Caco-2 (cell line): ENCODE measurements around the gene PARD3B. TPM values are rescaled to one million over a fixed set of nuclear protein-coding genes. Genes with fewer than 3 reads are reported as not detected.

Experiments
- BruUV-seq: library from RNA; stranded (reverse); fragments of 400-500 nt; replicated peaks from 2 replicates; lab custom pipeline; 2021; lab: Mats Ljungman, UMichigan
- CTCF ChIA-PET: fragments of 300-600 bp; sonication (Branson Sonifier 250); formaldehyde crosslinking; loops from one replicate; lab custom pipeline; 2022; ENCODE audit warnings: antibody characterized with exemption; lab: Charles Lee
- POLR2A ChIA-PET: fragments of 300-600 bp; sonication (Branson Sonifier 250); formaldehyde crosslinking; loops from one replicate; lab custom pipeline; 2022; ENCODE audit warnings: antibody characterized with exemption; lab: Charles Lee
- DNase-seq, 2 experiments: peaks; one replicate each; pipeline versions ENCODE4 v3.0.0 to v3.0.0-alpha.2; 2020 to 2022
- H3K27me3 ChIP-seq: replicated peaks from 2 replicates; pipeline ENCODE4 v1.6.0; 2011; ENCODE audit warnings: low read length; ENCODE audit not compliant: control insufficient read depth, insufficient read depth
- H3K36me3 ChIP-seq: 2 replicates; pipeline ENCODE4 v1.5.1; 2011; ENCODE audit warnings: low read length; ENCODE audit not compliant: control insufficient read depth, insufficient read depth
- H3K4me1 ChIP-seq: fragments of 250-450 bp; sonication (Bioruptor Pico); 2 replicates; pipeline ENCODE4 v1.5.1; 2020; ENCODE audit warnings: mild to moderate bottlenecking
- H3K4me3 ChIP-seq: 2 replicates; pipeline ENCODE4 v1.5.1; 2011; ENCODE audit warnings: low read depth, mild to moderate bottlenecking, control low read depth, low read length
- H3K9me3 ChIP-seq: fragments of 250-450 bp; sonication (Bioruptor Pico); 2 replicates; pipeline ENCODE4 v1.5.1; 2020; ENCODE audit warnings: mild to moderate bottlenecking, moderate library complexity
- H3K27ac Mint-ChIP-seq: one replicate; pipeline ENCODE4 v1.8.0; 2022; ENCODE audit warnings: mixed read lengths; ENCODE audit not compliant: unreplicated experiment
- H3K27me3 Mint-ChIP-seq: one replicate; pipeline ENCODE4 v1.8.0; 2022; ENCODE audit warnings: mixed read lengths; ENCODE audit not compliant: insufficient read depth, unreplicated experiment
- H3K36me3 Mint-ChIP-seq: one replicate; pipeline ENCODE4 v1.8.0; 2022; ENCODE audit warnings: mild to moderate bottlenecking, mixed read lengths; ENCODE audit not compliant: insufficient read depth, unreplicated experiment
- H3K4me1 Mint-ChIP-seq: one replicate; pipeline ENCODE4 v1.8.0; 2022; ENCODE audit warnings: low read depth, mixed read lengths; ENCODE audit not compliant: unreplicated experiment
- H3K4me3 Mint-ChIP-seq: one replicate; pipeline ENCODE4 v1.8.0; 2022; ENCODE audit warnings: mild to moderate bottlenecking, moderate library complexity, mixed read lengths; ENCODE audit not compliant: unreplicated experiment
- H3K9me3 Mint-ChIP-seq: one replicate; pipeline ENCODE4 v1.8.0; 2022; ENCODE audit warnings: mixed read lengths; ENCODE audit not compliant: unreplicated experiment
- intact Hi-C: fragments of 100-400 bp; cut with micrococcal nuclease; formaldehyde crosslinking; loops from one replicate; pipeline ENCODE4 v1.10.0; 2022; ENCODE audit not compliant: unreplicated experiment
- total RNA-seq: library from RNA; stranded (reverse); gene quantifications from 2 replicates; pipeline ENCODE4 v1.2.3, GENCODE V29; 2022
- TF ChIP-seq, protein P1 (sequence below), 2 experiments: fragments of 200-600 bp in 1 of 2; IDR thresholded peaks; 1 replicate in 1 of 2; 2 replicates in 1 of 2; pipeline versions ENCODE4 v1.5.1 to v1.8.0; 2011 to 2022; ENCODE audit warnings: antibody characterized with exemption in 1 of 2, control low read depth in 1 of 2, inconsistent platforms in 1 of 2, low read depth in 1 of 2, low read length in 1 of 2, mild to moderate bottlenecking in 1 of 2, moderate library complexity in 1 of 2; ENCODE audit not compliant: insufficient read depth in 1 of 2, severe bottlenecking in 1 of 2, unreplicated experiment in 1 of 2

Gene PARD3B
- total RNA-seq, 1 experiment from 2014 or later, result 68.9 TPM

DNA sequence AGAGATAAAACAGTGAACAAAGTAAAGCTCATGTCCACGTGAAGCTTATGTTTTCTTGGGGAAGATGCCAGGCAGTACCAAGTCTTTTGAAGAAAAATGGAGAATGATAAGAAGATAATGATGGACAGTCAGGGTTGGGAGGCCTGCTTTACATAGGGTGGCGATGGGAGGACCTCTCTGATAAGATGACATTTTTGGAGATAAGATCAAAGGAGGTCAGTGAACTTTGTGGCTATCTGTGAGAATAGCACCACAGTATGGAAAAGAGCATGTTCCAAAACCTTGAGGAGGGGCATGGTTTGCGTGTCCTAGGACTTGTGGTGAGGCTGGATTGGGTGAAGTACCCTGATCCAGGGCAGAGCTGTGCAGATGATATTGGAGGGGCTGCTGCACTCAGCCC lies 675.3 kb downstream of the PARD3B start:
- peaks cover 47% of the 10 kb centered on the region for H3K4me1 ChIP-seq
- peaks cover 5% of the 10 kb centered on the region for H3K9me3 Mint-ChIP-seq
- H3K4me3 Mint-ChIP-seq, result peak overlapping the region; percentile 0
- peaks cover 16% of the 10 kb centered on the region for H3K36me3 Mint-ChIP-seq
- no peak overlapping the region for H3K4me3 ChIP-seq
- TF ChIP-seq, protein P1, sequence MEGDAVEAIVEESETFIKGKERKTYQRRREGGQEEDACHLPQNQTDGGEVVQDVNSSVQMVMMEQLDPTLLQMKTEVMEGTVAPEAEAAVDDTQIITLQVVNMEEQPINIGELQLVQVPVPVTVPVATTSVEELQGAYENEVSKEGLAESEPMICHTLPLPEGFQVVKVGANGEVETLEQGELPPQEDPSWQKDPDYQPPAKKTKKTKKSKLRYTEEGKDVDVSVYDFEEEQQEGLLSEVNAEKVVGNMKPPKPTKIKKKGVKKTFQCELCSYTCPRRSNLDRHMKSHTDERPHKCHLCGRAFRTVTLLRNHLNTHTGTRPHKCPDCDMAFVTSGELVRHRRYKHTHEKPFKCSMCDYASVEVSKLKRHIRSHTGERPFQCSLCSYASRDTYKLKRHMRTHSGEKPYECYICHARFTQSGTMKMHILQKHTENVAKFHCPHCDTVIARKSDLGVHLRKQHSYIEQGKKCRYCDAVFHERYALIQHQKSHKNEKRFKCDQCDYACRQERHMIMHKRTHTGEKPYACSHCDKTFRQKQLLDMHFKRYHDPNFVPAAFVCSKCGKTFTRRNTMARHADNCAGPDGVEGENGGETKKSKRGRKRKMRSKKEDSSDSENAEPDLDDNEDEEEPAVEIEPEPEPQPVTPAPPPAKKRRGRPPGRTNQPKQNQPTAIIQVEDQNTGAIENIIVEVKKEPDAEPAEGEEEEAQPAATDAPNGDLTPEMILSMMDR (IDR thresholded peaks at IDR 0.05; ENCODE audit: insufficient read depth in 1 of 2, low read depth in 1 of 2, low read length in 1 of 2, severe bottlenecking in 1 of 2, unreplicated experiment in 1 of 2), result no peak
- H3K4me1 Mint-ChIP-seq, result peaks cover 36% of the 10 kb centered on the region
- H3K36me3 ChIP-seq, result no peaks in the 10 kb centered on the region; the same call in 1 of the 2 replicates
- H3K27me3 ChIP-seq, result no peaks in the 10 kb centered on the region
- ChIA-PET POLR2A (no interaction called here), CTCF (interaction anchor here (0.6 kb wide), 1 partner anchor 872 kb away, joined by 3 read pairs; no protein-coding TSS in a partner anchor)
- H3K9me3 ChIP-seq, result no peaks in the 10 kb centered on the region
- BruUV-seq, result no TSS peak
- peak overlapping the region; percentile 4 for H3K27ac Mint-ChIP-seq
- no peaks in the 10 kb centered on the region for H3K27me3 Mint-ChIP-seq
- intact Hi-C loops, result no loop called here
- peak; percentile 52 to 55 for DNase-seq

- no peaks in the 10 kb centered on the region for H3K9me3 Mint-ChIP-seq
- ChIA-PET POLR2A (no interaction called here), CTCF (no interaction called here)
- Histone ChIP-seq H3K4me1 (no peaks in the 10 kb centered on the region; the same call in 1 of the 2 replicates), H3K27me3 (no peaks in the 10 kb centered on the region), H3K36me3 (peaks cover 4% of the 10 kb centered on the region; the same call in 1 of the 2 replicates), H3K4me3 (no peak overlapping the region), H3K9me3 (no peaks in the 10 kb centered on the region)
- no peak for DNase-seq
- H3K27me3 Mint-ChIP-seq, result no peaks in the 10 kb centered on the region
- TF ChIP-seq, protein P1 (IDR thresholded peaks at IDR 0.05; ENCODE audit: insufficient read depth in 1 of 2, low read depth in 1 of 2, low read length in 1 of 2, severe bottlenecking in 1 of 2, unreplicated experiment in 1 of 2), result no peak
- peaks cover 20% of the 10 kb centered on the region for H3K36me3 Mint-ChIP-seq
- no TSS peak for BruUV-seq
- no peak overlapping the region for H3K27ac Mint-ChIP-seq
- no peak overlapping the region for H3K4me3 Mint-ChIP-seq
- peaks cover 12% of the 10 kb centered on the region for H3K4me1 Mint-ChIP-seq
- intact Hi-C loops, result no loop called here
Measured at GRCh38 chr2:205232086-205232485, 686.8 kb downstream of the PARD3B start.

GRCh38 chr2:205235434-205235833 lies 690.2 kb downstream of the PARD3B start:
- Histone ChIP-seq H3K9me3 (no peaks in the 10 kb centered on the region), H3K27me3 (no peaks in the 10 kb centered on the region), H3K4me1 (no peaks in the 10 kb centered on the region; the same call in 1 of the 2 replicates), H3K4me3 (no peak overlapping the region), H3K36me3 (no peaks in the 10 kb centered on the region)
- Mint-ChIP-seq H3K4me3 (no peak overlapping the region), H3K9me3 (no peaks in the 10 kb centered on the region), H3K4me1 (peaks cover 12% of the 10 kb centered on the region), H3K27me3 (no peaks in the 10 kb centered on the region), H3K27ac (peak overlapping the region; percentile 63), H3K36me3 (peaks cover 20% of the 10 kb centered on the region)
- ChIA-PET CTCF (no interaction called here), POLR2A (no interaction called here)
- TF ChIP-seq, protein P1 (IDR thresholded peaks at IDR 0.05; ENCODE audit: insufficient read depth in 1 of 2, low read depth in 1 of 2, low read length in 1 of 2, severe bottlenecking in 1 of 2, unreplicated experiment in 1 of 2), result no peak
- DNase-seq, result no peak
- intact Hi-C loops, result no loop called here
- BruUV-seq, result no TSS peak
